HG03025 (cell line): ENCODE measurements around the gene PDGFRA.

ENCODE experiments used
- ATAC-seq: cut with Tn5 transposase; IDR thresholded peaks from one replicate; pipeline ENCODE4 v1.9.1; 2021; ENCODE audit warnings: mild to moderate bottlenecking, moderate library complexity; ENCODE audit not compliant: unreplicated experiment, low FRiP score

PDGFRA gene

DNA sequence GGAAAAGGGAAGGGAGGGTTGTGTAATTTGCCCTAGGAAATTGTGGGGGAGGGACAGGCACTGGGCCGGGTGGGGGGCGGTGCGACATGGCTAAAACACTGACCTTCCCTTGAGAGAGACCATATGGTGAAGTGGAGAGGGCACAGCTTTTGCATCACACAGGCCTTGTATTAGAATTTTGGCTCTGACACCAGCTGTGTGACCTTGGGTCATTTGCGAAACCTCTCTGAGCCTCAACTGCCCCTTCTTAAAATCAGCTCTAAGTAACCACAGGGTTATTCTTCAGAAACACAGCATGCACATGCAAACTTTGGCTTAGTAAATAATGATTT, 25.8 kb downstream of the PDGFRA start:
- ATAC-seq = no peak

DNA sequence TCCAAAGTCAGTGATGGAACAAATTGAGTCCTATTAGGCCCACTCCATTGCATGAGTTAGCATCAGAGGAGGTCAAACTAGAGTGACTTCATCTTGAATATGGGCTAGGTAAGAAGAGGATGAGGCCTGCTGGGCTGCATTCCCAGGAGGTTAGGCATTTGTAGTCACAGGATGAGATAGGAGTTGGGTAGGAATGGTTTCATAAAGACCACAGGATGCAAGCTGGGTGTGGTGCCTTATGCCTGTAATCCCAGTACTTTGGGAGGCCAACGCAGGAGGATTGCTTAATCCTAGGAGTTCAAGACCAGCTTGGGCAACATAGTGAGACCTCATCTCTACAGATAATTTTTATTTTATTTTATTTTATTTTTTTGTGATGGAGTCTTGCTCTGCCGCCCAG, 26.8 kb downstream of the PDGFRA start:
- ATAC-seq = no peak

DNA sequence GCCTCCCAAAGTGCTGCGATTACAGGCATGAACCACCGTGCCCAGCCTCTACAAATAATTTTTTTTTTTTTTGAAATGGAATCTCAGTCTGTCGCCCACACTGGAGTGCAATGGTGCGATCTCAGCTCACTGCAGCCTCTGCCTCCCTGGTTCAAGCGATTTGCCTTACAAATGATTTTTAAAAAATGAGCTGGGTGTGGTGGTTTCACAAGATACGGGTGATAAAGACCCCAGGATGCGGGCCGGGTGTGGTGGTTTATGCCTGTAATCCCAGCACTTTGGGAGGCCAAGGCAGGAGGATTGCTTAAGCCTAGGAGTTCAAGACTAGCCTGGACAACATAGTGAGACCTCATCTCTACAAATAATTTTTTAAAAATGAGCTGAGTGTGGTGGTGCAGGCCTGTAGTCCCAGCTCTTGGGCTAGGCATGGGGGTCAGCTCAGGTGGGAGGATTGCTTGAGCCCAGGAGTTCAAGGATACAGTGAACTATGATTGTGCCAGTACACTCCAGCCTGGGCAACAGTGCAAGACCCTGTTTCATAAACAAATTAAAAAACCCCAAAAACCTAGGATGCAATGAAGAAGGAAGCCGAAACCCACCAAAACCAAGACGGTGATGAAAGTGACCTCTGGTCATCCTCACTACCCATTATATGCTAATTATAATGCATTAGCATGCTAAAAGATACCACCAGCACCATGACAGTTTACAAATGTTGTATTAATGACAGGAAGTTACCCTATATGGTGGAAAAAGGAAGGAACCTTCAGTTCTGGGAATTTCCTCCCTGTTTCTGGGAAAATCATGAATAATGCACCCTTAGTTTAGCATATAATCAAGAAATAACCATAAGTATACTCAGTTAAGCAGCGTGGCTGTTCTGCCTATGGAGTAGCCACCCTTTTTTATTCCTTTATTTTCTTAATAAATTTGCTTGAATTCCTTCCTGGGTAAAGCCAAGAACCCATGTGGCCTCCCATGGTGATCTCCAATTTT, 27.7 kb downstream of the PDGFRA start:
- ATAC-seq = no peak

DNA sequence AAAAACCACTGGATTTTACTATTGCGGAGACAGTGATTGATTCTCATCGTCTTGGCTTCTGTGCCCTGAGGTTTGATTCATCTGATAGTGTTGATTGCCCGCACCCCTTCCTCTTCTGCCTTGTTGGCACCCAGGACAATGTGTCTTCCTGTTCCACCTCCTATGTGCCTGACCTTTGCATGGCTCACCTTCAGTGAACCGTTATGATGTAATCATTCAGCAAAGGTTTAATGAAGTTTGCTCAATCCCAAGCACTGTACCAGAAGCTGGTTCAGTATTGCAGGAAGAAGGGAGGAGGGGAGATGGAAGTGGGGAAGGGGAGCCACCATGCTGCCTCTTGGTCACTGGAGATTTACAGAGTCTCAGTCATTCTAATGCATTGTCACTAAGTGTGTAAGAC, 36.3 kb downstream of the PDGFRA start:
- no peak for ATAC-seq

DNA sequence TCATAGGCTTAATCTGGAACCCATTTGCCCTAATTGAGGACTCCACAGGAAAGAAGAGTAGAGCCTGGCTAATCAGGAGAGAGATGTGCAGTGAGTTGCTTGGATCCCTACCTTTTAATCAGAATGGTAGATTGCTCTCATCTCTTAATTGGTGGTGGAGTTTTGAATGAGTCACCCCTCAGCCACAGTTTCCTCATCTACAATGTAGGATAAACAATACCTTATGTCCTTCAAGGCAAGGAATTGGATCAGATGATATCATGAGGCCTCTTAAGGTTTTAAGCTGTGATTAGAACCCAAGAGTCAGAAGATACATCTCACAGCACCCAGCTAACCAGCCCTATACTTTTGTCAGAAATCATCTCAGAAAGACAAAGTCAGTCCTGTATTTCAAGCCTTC, 39.1 kb downstream of the PDGFRA start:
- no peak for ATAC-seq

DNA sequence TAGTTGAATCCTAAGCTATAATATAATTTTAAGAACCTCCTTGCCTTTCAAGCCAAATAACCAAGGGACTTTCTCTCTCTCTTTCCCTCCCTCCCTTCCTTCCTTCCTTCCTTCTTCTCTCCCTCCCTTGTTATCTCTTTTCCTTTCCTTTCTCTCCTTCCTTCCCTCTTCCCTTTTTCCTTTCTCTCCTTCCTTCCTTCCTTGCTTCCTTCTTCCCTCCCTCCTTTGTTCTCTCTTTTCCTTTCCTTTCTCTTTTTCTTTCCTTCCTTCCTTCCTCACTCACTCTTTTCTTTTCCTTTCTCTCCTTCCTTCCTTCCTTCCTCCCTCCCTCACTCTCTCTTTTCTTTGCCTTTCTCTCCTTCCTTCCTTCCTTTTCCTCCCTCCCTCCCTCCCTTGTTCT, 42.4 kb downstream of the PDGFRA start:
- no peak for ATAC-seq

DNA sequence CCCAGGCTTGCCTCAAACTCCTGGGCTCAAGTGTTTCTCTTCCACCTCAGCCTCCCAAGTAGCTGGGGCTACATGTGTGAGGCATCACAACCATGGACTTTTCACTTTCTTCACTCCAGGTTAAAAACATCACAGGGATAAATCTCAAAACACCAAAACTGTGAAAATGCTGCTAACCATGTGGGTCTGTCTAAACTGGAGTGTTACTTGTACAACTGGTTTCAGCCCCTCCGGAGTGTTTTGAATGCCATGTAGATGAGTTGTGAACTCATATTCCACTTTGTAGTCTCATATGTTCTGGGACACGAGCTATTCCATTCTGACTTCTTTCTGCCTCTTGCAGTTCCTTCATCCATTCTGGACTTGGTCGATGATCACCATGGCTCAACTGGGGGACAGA, 43.0 kb downstream of the PDGFRA start:
- ATAC-seq = no peak

DNA sequence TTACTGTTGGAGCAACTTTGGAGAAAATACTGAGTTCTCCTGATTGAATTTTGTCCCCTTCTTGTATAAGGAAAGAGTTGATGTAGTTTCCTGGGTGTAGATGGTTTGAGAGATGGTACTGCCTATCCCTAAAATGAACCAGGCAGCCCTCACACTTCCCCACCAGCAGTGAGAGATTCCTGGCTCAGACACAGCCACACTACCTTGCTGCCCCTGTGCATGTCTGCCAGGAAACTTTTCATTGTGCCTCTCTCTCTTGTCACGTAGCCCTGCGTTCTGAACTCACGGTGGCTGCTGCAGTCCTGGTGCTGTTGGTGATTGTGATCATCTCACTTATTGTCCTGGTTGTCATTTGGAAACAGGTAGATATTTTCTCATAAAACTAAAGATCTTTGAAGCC, 45.2 kb downstream of the PDGFRA start:
- ATAC-seq = no peak

DNA sequence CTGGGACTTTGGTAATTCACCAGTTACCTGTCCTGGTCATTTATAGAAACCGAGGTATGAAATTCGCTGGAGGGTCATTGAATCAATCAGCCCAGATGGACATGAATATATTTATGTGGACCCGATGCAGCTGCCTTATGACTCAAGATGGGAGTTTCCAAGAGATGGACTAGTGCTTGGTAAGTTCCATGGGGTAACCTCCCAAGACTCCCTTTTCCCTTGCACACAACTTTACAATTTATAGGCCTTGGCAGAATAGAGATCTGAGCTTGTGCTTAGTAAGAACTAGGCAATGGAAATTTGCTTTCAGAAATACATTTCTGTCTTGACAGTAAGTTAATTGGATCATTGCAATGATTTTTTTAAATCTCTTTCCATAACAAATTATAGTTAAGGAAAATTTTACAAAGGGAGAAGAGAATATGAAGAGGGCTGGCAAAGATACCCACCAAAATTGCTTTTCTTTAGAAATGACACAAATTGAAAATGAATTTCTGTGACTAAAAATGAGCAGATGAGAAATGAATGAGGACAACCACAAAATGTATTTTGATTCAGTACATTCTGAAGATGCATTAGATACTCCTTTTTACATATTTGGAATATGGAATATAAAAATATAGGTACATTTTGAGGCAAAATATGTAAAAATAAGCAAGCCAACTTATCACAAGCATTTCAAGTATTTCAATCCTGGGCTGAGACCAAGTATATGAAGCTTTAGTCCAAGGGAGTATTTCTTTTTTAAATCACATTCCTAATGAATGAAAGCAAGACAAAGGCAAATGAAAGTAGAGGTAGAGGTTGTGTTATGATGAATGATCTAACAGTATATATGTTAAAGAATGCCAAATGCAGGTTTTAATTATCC, 45.9 kb downstream of the PDGFRA start:
- no peak for ATAC-seq

DNA sequence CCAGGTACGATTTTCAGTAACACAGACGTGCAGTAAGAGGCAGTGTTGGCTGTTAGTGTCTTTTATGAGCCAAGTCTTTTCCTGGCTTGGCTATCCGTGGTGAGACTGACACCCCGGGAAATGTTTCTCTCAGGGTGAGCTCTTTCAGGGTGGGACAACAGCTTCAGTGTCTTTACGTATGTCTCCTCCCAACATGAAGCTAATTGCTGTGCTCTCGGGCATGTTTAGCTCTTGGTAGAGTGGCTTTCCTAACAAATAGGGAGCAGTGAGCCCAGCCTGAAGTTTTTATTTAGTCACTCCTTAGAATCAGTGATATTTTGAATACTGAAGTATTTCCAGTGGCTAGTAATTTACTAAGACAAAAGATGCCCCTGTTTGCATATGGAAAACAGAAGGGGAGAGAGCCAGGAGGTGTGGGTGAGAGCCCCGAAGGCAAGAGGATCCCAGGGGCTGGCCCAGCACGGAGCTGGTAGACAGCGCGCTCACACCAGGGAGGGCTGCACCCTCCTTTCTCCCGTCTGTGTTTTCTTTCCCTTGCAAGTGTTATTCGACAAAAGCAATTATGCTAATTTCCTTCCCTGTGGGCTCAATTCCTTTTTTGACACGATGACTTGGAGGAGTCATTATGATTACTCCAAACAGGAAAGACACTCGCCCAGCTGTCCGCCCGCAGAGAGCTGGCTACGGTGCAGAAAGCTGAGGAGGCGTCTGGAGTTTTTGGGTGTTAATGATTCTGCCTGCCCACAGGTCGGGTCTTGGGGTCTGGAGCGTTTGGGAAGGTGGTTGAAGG, 47.7 kb downstream of the PDGFRA start:
- no peak for ATAC-seq

DNA sequence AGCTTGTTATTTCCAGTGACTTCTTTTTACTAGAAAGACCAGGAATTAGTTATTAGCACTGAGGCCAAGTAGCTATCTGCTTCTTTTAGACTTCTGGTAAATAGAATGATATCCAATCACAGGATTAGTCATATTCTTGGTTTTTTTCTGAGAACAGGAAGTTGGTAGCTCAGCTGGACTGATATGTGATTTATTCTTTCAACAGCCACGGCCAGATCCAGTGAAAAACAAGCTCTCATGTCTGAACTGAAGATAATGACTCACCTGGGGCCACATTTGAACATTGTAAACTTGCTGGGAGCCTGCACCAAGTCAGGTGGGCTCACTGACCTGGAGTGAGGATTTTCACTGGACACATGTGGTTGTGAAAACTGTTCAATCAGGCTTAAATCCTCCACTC, 48.6 kb downstream of the PDGFRA start:
- no peak for ATAC-seq

DNA sequence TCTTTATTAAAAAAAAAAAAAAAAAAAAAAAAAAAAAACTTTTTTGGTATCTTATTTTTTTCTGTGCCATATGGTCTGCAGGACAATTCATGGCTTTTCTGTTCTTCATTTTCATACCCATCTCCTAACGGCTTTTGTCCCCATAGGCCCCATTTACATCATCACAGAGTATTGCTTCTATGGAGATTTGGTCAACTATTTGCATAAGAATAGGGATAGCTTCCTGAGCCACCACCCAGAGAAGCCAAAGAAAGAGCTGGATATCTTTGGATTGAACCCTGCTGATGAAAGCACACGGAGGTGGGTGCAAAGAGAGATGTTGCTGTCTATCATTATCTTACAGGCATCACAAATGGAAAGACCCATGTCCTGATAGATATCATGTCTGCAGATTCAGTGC, 49.1 kb downstream of the PDGFRA start:
- ATAC-seq = no peak

DNA sequence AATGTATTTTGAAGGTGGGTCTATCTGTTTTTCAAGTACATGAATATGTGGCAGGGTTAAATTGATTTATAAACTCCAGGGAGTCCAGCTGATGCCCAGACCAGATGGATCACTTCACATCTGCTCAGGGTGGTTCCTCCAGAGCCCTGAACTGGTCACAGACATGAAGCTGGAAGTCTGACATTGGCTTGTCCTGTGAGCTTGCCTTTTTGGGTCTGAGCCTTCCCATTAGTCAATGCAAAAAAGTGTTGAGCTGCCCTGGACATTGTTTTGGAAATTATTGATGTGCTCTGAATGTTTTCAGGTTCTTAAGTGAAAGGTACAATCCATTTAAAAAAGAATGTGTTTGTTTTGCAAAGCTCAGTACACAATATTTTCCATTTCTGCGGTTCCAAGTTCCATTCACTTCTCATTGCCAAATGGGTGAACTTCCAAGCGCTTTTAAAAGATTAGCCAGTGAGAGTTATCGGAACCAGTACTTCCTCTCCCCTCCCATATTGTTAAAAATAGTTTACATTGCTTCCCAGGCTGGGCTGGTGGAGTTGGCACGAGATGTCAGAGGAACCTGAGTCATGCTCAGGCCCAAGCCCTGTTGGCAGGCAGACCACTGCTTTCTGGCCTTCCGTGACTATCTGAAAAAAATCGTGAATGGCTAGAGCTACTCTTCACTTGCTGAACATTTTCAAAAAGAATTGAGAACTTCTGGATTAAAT, 52.1 kb downstream of the PDGFRA start:
- no peak for ATAC-seq

DNA sequence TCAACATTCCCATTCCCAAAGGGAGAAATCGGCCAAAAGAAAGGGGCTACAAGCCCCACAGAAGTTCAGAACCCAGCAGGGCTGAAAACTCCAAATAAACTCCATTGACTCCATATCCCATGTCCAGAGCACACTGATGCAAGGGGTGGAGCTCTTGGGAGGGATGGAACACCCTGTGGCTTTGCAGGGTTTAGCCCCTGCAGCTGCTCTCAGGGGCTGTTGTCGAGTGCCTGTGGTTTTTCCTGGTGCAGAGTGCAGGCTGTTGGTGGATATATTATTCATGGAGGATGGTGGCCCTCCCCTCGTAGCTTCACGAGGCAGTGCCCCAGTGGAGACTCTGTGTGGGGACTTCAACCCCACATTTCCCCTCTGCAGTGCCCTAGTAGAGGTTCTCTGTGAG, 53.7 kb downstream of the PDGFRA start:
- no peak for ATAC-seq

DNA sequence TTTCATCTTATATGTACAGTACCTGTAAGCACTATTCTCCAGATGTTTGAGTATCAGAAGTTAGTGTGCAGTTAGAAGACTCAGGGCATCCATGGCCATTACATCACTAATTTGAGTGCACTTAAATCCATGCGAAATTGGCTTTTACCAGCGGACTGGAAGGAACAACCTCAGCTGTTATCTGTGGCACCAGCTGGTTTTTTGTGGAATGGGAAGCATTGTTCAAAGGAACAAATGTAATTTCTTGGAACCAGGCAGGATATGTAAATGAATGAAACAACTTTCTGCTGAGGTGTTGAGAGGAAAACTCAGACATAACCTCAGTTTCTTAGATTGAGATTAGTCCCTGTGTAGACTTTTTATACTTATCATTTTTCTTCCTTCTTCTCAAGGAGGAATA, 60.2 kb downstream of the PDGFRA start:
- no peak for ATAC-seq

DNA sequence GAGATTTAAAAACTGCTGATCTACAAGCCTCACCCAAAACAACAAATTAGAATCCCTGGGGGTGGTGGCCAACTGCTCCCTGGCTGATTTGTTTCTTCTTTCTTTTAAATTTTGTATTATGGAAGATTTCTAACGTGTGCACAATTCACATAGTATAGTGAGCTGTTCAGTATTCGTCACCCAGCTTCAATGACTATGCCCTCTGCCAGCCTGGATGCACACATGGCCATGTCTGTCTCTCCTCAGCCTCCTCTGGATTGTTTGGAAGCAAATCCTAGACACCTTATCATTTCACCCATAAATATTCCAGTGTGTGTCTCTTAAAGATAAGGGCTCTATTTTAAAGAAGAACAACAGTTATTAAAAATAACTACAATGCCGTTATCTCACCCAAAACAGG, 61.9 kb downstream of the PDGFRA start:
- ATAC-seq = no peak

DNA sequence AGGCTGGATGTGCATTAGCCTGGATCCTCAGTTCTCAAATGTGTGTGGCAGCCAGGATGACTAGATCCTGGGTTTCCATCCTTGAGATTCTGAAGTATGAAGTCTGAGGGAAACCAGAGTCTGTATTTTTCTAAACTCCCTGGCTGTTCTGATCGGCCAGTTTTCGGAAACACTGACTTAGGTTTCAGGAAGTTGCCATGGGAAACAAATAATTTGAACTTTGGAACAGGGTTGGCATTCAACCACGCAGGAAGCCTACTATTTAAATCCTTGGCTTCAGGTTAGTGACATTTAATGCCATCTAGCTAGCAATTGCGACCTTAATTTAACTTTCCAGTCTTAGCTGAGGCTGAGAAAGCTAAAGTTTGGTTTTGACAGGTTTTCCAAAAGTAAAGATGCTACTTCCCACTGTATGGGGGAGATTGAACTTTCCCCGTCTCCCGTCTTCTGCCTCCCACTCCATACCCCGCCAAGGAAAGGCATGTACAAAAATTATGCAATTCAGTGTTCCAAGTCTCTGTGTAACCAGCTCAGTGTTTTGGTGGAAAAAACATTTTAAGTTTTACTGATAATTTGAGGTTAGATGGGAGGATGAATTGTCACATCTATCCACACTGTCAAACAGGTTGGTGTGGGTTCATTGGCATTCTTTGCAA, 67.6 kb downstream of the PDGFRA start:
- ATAC-seq = no peak

DNA sequence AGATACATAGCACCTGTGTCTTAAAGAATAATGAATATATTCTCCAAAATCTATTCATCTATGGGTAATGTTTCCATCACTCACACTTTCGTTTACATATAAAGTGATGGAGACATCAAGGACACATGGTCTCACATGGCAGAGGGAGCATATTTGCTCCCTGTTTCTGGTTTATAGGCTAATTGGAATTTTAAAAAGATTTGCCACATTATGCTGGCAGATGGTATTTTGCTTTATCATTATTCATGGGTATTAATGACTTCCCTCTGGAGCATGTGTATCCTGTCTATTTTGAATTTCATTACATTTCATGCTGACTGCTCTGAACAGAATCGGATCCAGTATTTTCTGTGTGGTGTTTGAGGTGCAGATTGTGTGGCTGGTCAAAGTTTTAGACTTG, 79.0 kb downstream of the PDGFRA start:
- no peak for ATAC-seq
